Measurements from ENCODE around the gene MINDY3.

DNA sequence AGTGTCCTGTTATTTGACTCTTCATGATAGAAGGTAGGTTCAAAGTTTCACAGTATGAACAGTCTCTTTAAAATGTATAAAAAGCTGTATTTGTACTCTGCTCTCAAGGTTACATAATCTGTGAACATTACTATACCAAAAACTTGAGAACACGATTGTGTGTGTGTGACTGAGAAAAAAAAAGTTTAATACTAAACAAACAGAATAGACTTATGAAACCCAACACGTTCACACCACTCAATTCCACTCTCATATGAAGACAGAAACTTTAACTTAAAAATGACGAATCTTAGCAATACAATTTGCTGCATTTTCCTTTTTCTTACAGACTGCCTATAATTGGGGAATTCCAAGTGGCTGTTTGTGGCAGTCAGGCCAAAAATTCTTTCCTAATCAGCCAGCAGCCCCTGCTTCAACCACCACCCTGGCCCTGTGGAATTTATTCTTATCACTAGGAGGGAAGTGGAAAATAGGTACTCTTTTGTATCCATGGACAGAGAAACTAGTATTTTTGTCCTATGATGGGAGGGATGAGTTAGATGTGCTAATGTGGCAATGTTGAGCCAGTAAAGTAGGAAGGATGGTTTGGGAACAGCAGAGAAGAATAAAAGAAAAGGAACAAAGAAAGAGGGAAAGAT is 42.8 kb downstream of the MINDY3 start:
- no peak for TF ChIP-seq ZNF239 (tag by site-specific recombination; IDR thresholded peaks at IDR 0.05)
- no peak for TF ChIP-seq ZBTB21 (tag by site-specific recombination; IDR thresholded peaks at IDR 0.05)
- TF ChIP-seq, protein P1, sequence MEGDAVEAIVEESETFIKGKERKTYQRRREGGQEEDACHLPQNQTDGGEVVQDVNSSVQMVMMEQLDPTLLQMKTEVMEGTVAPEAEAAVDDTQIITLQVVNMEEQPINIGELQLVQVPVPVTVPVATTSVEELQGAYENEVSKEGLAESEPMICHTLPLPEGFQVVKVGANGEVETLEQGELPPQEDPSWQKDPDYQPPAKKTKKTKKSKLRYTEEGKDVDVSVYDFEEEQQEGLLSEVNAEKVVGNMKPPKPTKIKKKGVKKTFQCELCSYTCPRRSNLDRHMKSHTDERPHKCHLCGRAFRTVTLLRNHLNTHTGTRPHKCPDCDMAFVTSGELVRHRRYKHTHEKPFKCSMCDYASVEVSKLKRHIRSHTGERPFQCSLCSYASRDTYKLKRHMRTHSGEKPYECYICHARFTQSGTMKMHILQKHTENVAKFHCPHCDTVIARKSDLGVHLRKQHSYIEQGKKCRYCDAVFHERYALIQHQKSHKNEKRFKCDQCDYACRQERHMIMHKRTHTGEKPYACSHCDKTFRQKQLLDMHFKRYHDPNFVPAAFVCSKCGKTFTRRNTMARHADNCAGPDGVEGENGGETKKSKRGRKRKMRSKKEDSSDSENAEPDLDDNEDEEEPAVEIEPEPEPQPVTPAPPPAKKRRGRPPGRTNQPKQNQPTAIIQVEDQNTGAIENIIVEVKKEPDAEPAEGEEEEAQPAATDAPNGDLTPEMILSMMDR (tag by site-specific recombination; IDR thresholded peaks at IDR 0.05): no peak

Data from HEK293 (cell line).